ENCODE results near the gene CCDC77.

Gene CCDC77

GRCh38 chr12:388012-388411 is 13.4 kb upstream of the CCDC77 start:
- TF ChIP-seq, protein P1, sequence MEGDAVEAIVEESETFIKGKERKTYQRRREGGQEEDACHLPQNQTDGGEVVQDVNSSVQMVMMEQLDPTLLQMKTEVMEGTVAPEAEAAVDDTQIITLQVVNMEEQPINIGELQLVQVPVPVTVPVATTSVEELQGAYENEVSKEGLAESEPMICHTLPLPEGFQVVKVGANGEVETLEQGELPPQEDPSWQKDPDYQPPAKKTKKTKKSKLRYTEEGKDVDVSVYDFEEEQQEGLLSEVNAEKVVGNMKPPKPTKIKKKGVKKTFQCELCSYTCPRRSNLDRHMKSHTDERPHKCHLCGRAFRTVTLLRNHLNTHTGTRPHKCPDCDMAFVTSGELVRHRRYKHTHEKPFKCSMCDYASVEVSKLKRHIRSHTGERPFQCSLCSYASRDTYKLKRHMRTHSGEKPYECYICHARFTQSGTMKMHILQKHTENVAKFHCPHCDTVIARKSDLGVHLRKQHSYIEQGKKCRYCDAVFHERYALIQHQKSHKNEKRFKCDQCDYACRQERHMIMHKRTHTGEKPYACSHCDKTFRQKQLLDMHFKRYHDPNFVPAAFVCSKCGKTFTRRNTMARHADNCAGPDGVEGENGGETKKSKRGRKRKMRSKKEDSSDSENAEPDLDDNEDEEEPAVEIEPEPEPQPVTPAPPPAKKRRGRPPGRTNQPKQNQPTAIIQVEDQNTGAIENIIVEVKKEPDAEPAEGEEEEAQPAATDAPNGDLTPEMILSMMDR (IDR thresholded peaks at IDR 0.05), result no peak
- peak overlapping the region; percentile 73 for H3K4me3 ChIP-seq
- peak overlapping the region in 1 of 2 donors; percentile 83 for H3K27ac ChIP-seq
- no peak for DNase-seq (ENCODE audit: low spot score)

DNA sequence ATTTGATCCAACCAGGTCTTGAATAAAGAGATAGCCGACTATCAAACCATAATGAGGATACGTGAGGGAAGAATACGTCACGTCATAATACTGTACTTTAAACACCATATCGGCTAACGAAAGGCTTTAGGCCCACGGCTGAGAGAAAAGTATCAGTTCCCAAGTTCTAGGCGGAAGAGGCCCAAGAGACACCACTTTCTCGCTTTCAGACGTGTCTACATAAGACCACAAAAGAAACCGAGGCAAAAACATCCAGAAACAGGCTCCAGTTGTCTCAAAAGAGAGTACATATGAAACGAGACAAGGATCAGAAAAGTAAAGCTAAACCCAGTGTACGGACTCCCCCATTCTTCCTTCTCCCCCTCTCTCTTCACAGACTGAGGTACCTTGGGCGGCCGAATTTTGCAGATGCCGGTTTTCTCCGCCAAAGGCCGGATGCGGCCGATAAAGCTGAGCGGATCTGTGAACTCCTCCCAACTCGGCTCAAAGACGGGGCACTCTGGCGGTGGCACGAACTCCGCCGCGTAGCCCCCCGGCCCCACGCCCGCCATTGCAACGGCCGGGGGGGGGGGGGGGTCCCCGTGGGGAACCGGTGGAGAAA is 12.8 kb upstream of the CCDC77 start:
- DNase-seq (ENCODE audit: low spot score), result peak; percentile 73
- TF ChIP-seq, protein P1 (IDR thresholded peaks at IDR 0.05), result no peak
- H3K27ac ChIP-seq, result peak overlapping the region; percentile 83 to 92
- H3K4me3 ChIP-seq, result peak overlapping the region; percentile 73

GRCh38 chr12:389142-390096 is 12.0 kb upstream of the CCDC77 start, which contains the start of gene KDM5A:
Gene KDM5A, minus strand, starts transcription at chr12:389320. Its CDS starts 229 bp downstream, at chr12:389091.
- TF ChIP-seq, protein P1 (IDR thresholded peaks at IDR 0.05), result no peak
- Histone ChIP-seq H3K27ac (peak within 1 kb of the TSS; percentile 83 to 92), H3K4me3 (peak within 1 kb of the TSS; percentile 73)
- peak; percentile 94 for DNase-seq (ENCODE audit: low spot score)

DNA sequence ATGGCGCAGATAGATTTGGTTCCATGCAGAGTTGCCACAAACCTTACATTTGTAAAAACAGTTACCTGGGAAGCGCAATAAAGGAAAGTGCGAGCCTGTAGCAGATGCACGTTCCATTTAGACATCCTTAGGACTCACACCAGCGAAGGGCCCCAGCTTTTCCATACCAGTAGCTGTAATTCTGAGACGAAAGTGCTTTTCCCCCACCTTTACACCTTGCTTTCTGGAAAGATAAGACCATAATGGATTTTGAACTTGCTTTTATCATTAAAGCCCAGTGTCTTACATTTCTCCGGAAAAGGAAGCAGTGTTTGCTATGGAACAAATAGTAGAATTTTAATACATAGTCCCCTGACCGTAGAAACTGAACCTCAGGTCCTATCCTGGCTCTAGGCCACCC is 616 bp upstream of the CCDC77 start:
- no peak for DNase-seq (ENCODE audit: low spot score)
- TF ChIP-seq, protein P1 (IDR thresholded peaks at IDR 0.05), result no peak
- Histone ChIP-seq H3K4me3 (peak overlapping the region; percentile 76), H3K27ac (no peak overlapping the region)

GRCh38 chr12:402029-402389 is 565 bp downstream of the CCDC77 start:
- no peak for DNase-seq (ENCODE audit: low spot score)
- Histone ChIP-seq H3K27ac (peak overlapping the region; percentile 53 to 72), H3K4me3 (peak overlapping the region; percentile 76)
- TF ChIP-seq, protein P1 (IDR thresholded peaks at IDR 0.05), result no peak

DNA sequence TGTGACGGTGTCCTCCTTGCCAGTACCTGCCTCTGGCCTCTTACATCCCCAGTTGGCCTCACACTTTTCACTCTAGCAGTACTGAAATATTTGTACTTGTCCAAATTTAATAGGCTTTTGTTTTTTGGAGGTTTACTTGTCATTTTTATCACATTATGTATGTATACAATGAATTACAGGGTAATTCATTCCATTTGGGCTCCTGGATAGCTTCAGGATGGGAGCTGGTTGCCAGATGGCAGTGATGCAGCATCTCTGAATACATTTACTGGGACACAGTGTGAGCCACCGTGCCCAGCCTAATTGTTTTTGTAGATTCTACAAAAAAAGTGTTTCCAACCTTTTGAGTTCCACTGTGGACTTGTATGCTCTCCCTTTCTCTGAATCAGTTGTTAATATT is 13.4 kb downstream of the CCDC77 start:
- H3K27ac ChIP-seq, result no peak overlapping the region
- no peak for DNase-seq (ENCODE audit: low spot score)
- TF ChIP-seq, protein P1 (IDR thresholded peaks at IDR 0.05), result no peak
- no peak overlapping the region for H3K4me3 ChIP-seq

Measured in coronary artery (tissue), 2 donors.